ENCODE data around the gene TBC1D20. TPM values are rescaled to one million over a fixed set of nuclear protein-coding genes. Genes with fewer than 3 reads are reported as not detected.

TBC1D20 gene
- polyA plus RNA-seq, 3 donors = 32.9 to 35.5 (median 32.9) TPM

GRCh38 chr20:420721-421574, 41.4 kb downstream of the TBC1D20 start:
- no peak for DNase-seq (ENCODE audit: low read depth in 3 of 3, low spot score in 2 of 3)

- DNase-seq (ENCODE audit: low read depth in 3 of 3, low spot score in 2 of 3) = no peak
Measured at GRCh38 chr20:420166-420620, 42.1 kb downstream of the TBC1D20 start.

DNA sequence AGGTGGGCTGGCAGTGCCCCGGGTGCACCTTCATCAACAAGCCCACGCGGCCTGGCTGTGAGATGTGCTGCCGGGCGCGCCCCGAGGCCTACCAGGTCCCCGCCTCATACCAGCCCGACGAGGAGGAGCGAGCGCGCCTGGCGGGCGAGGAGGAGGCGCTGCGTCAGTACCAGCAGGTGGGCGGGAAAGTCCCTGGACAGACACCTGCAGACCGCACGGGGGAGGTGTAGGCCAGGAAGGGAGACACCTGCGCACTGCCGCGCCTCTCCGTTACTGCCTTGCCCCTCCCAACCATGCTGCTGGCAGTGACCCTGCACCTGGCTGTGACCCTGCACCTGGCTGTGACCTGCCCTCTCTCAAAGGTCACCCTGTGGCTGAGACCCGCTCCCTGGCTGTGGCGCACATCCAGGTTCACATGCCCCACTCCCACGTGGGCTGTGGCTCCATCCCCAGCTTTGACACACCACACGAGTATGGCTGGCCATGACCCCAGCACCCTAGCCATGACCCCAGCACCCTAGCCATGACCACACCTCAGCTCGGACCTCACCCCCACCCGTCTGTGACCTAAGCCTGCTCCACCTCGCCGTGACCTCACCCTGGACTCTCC, 42.7 kb downstream of the TBC1D20 start:
- no peak for DNase-seq (ENCODE audit: low read depth in 3 of 3, low spot score in 2 of 3)

DNA sequence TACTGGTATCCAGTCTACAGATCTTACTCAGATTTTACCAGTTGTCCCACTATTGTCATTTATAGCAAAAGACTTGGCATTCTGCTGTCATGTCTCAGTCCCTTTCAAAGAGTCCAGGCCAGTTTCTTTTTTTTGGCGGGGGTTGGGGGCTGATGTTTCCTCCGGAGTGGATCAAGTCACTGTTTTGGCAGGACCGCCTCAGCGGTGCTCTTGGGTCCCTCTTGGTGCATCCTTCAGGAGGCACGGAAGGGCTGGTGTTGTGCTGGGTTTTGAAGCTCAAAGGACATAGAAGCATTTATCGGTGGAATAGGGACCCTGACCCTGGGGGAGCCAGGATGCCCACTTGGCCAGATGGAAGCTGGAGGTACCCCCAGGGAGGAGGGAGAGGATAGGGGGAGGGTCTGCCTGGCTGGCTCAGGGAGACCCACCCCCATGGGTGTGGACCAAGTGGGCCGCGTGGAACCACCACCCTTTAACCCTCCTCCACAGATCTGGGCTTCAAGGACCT, 43.4 kb downstream of the TBC1D20 start:
- no peak for DNase-seq (ENCODE audit: low read depth in 3 of 3, low spot score in 2 of 3)

GRCh38 chr20:417801-418342, 44.5 kb downstream of the TBC1D20 start:
- DNase-seq (ENCODE audit: low read depth in 3 of 3, low spot score in 2 of 3) = no peak

DNA sequence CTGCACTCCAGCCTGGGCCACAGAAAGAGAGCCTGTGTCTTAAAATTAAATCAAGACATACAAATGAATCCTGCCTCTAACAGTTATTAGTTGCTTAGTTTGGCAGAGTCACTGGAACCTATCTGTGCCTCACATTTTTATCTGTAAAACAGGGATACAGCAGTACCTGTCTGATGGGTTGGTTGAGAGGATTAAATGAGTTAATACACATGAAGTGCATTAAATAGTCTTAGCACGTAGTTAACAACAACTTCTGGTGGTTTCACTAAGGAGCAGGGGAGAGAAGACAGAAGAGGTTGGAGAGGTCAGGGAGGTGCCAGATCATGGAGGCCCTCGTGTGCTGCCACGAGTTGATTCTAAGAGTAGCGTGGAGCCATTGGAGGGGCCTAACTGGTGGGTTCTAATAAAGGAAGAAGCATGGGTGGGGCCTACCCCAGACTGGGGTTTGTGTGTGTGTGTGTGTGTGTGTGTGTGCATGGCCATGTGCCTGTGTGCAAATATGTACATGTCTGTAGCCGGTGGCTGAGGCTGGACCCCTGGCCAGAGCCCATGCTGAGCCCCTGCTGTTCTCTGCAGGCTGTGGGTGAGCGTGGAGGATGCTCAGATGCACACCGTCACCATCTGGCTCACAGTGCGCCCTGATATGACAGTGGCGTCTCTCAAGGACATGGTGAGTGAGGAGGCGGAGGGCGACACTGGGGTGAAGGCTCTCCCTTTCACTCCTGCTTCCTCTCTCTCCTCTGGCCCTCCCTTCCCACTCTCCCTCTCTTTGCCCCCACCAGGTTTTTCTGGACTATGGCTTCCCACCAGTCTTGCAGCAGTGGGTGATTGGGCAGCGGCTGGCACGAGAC, 45.2 kb downstream of the TBC1D20 start:
- no peak for DNase-seq (ENCODE audit: low read depth in 3 of 3, low spot score in 2 of 3)

DNA sequence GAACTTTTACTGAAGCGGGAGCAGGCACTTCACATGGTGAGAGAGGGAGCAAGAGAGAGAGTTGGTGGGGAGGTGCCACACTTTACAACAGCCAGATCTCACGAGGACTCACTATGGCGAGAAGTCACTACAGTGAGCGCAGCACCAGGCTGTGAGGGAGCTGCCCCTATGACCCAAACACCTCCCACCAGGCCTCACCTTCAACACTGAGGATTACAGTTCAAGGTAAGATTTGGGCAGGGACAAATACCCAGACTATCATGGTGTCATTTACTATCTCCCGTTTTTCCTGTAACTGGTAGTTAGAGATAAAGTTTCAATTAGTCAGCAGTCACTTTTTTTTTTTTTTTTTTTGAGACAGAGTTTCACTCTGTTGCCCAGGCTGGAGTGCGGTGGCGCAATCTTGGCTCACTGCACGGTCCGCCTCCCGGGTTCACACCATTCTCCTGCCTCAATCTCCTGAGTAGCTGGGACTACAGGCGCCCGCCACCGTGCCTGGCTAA, 46.5 kb downstream of the TBC1D20 start:
- no peak for DNase-seq (ENCODE audit: low read depth in 3 of 3, low spot score in 2 of 3)

GRCh38 chr20:414161-414560, 48.2 kb downstream of the TBC1D20 start:
- DNase-seq (ENCODE audit: low read depth in 3 of 3, low spot score in 2 of 3) = no peak

- DNase-seq (ENCODE audit: low read depth in 3 of 3, low spot score in 2 of 3) = no peak
Measured at GRCh38 chr20:412081-412480, 50.3 kb downstream of the TBC1D20 start.

DNA sequence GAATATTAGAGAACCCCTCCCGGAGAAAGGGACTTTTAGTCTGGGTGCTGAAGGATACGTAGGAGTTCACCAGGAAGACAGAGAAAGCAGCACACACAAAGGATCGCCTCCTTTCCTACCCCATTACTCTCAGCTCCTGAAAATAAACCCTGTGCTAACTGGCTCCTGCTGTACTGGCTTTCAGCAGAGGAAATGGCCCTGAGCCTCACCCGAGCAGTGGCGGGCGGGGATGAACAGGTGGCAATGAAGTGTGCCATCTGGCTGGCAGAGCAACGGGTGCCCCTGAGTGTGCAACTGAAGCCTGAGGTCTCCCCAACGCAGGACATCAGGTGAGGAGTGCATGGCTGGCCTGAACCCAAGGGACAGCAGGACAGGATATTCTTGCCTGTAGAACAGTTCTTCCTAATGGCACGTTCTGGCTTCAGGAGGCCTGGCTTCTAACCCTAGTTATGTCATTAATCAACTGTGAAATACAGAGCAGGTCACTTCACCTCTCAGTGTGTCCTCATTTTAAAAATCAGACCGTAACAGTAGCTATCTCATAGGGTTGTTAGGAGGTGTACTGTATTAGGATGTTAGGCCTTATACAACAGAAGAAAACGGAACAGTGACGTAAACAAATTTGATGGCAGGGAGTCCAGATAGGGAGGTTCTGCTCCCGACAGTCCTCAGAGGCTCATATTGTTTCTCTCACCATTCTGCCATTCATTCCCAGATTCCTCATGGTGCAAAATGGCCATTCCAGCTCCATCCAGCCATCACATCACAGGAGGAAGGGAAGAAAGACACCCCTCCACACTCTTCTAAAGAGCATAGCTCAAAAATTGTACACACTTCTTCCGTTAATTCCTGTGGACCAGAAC, 52.4 kb downstream of the TBC1D20 start:
- DNase-seq (ENCODE audit: low read depth in 3 of 3, low spot score in 2 of 3) = no peak

DNA sequence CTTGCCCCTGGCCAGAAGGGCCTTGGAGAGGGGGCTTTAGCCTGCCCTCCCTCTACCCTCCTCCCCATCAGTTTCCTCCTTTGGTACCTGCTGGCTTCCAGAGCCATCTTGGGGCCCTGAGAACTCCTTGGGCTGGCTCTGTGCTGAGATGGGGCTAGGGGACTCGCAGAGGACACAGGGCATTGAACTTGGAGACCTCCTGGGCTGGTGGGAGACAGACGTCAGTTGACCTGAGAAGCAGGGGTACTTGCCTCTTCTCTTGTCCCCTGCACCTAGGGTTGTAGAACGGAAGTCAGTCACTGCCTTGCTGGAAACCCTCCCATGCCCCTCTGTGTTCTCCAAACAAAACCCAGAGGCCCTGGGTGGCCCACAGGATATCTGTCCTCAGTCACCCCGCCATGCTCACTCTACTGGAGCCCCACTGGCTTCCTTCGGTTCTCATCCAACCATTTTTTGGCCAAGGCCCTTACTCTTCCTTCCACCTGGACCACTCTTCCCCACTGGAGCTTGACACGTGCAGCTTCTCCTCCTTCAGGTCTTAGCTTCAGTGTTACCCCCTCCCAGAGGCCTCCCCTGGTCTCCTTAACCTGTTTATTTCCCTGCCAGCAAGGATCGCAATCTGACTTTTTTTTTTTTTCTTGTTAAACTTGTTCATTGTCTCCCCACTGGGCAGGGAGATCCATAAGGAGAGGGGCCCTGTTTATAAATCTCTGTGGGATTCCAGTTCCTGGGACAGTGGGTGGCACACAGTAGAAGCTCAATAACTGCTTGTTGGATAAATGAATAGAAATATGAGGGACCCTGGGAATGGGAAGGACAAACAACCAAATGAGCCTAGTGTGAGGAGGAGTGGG, 53.3 kb downstream of the TBC1D20 start:
- DNase-seq (ENCODE audit: low read depth in 3 of 3, low spot score in 2 of 3) = no peak

DNA sequence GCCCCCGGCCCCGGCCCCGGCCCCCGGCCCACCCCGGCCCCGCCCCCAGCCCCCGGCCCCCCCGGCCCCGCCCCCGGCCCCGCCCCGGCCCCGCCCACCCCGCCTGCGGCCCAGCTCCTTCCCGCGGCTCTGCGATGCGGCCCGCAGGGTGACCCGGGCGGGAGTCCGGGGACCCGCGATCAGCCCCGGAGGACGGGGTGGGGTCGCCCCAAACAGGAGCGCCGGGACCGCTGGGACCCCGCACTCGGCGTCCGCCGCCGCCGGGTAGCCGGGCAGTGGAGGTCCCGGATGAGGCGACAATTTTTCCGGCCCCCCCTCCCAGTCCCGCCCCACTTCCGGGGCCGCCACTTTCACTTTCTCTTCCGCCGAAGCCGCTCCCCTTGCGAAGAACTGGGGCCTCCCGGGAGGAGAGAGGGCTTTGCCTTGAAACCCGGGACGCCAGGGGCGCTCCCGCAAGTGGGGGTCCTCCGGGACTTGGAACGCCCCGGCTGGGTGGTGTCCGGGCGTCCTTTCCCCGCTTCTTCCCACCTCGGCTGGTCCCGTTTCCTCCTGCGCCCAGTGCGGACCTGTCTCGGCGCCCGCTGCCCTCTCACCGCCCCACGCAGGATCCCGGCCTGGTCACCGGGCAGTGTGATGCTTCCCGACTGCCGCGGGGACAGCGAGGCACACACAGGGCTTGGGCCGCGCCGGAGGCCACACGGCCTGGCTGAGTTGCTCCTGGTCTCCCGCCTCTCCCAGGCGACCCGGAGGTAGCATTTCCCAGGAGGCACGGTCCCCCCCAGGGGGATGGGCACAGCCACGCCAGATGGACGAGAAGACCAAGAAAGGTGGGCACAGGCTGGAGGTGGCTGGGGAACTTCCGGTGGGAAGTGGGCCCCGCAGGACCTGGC, 54.1 kb downstream of the TBC1D20 start, which contains the start of gene RBCK1:
Gene RBCK1 (plus strand): TSS at position 347 of the 890 bp plus-strand sequence. CDS start 459 bp downstream, at position 806.
- peak; percentile 54 to 74 (median 72) for DNase-seq (ENCODE audit: low read depth in 3 of 3, low spot score in 2 of 3)

- DNase-seq (ENCODE audit: low read depth in 3 of 3, low spot score in 2 of 3) = peak in 2 of 3 donors; percentile 46 to 48
Measured at GRCh38 chr20:407133-407952, 55.0 kb downstream of the TBC1D20 start.

DNA sequence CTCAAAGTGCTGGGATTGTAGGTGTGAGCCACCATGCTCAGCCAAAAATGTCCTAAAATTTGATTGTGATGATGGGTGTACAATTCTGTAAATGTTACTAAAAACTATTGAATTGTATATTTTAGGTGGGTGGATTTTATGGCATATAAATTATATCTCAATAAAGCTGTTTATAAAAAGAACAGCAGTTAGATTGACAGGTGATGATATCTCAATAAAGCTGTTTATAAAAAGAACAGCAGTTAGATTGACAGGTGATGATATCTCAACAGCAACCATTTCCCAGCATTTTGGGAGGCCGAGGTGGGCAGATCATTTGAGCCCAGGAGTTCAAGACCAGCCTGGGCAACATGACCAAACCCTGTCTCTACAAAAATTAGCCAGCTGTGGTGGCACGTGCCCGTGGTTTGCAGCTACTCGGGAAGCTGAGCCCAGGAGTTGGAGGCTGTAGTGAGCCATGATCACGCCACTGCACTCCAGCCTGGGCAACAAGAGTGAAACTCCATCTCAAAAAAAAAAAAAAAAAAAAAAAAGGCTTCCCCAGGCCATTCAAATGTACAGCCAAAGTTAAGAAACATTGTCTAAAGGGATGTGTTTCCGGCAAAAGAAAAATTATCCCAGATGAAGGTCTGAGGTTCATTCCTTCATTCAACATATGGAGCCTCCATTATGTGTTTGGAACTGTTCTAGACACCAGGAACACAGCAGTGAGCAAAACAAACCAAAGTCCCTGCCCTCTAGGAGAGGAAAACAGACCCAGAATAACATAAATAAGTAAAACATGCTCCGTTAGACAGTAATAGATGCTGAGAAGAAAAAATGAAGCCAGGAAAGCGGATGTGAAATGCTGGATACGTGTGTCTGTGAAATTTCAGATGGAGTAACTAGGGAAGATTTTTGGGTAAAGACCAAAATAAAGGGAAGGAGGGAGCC, 55.9 kb downstream of the TBC1D20 start:
- no peak for DNase-seq (ENCODE audit: low read depth in 3 of 3, low spot score in 2 of 3)

GRCh38 chr20:404088-404487, 58.2 kb downstream of the TBC1D20 start:
- DNase-seq (ENCODE audit: low read depth in 3 of 3, low spot score in 2 of 3) = no peak

GRCh38 chr20:403582-403957, 58.8 kb downstream of the TBC1D20 start:
- no peak for DNase-seq (ENCODE audit: low read depth in 3 of 3, low spot score in 2 of 3)
